ENCODE data around the gene SGMS1. TPM values are rescaled to one million over a fixed set of nuclear protein-coding genes. Genes with fewer than 3 reads are reported as not detected.
"Not testable (repeated sequence)": the region's sequence is repeated elsewhere in the genome, so short reads cannot be mapped to it uniquely, and the experiment has no call there.

Gene SGMS1
- 1 to 10 TPM; 7.5 to 9.0 TPM for total RNA-seq

GRCh38 chr10:50623663-50624412, at the start of gene SGMS1:
TSS of gene SGMS1 (minus strand) at chr10:50623956. CDS start at chr10:50344114, 279,842 bp downstream.
- Mint-ChIP-seq H3K4me1 (peaks cover 40% of the 10 kb centered on the region), H3K9me3 (ENCODE audit: low read depth) (no peaks in the 10 kb centered on the region), H3K4me3 (peak within 1 kb of the TSS; percentile 78), H3K27ac (peak within 1 kb of the TSS; percentile 91), H3K27me3 (no peaks in the 10 kb centered on the region), H3K36me3 (ENCODE audit: low read depth) (no peaks in the 10 kb centered on the region)
- DNase-seq = peak; percentile 87
- POLR2A ChIA-PET = interaction anchor here (0.7 to 1.5 kb wide), 6 partner anchors 13 to 967 kb away, joined by 3 to 4 read pairs (median 3); no protein-coding TSS in a partner anchor
- ATAC-seq = peak; percentile 43
- CTCF ChIA-PET = interaction anchor here (0.5 to 4.4 kb wide), 6 partner anchors 13 to 192 kb away, joined by 3 to 19 read pairs (median 6); no protein-coding TSS in a partner anchor
- intact Hi-C loops (cut with DNase I, micrococcal nuclease) = loop anchor here (1.0 to 5.0 kb wide), 8 partner anchors 12 to 1085 kb away; partner anchors contain the start of genes CSTF2T (in 1 of the 2) and ERCC6 (in 1 of the 2)

- H3K9me3 Mint-ChIP-seq (ENCODE audit: low read depth); CTCF ChIA-PET; H3K4me3 Mint-ChIP-seq; H3K36me3 Mint-ChIP-seq (ENCODE audit: low read depth); intact Hi-C loops (cut with DNase I, micrococcal nuclease); POLR2A ChIA-PET; H3K27me3 Mint-ChIP-seq: not testable (repeated sequence)
- ATAC-seq (peak; percentile 96), DNase-seq (peak; percentile 30)
- H3K27ac Mint-ChIP-seq = peak overlapping the region; percentile 83
- peaks cover 17% of the 10 kb centered on the region for H3K4me1 Mint-ChIP-seq
Measured at GRCh38 chr10:50672152-50672551, 48.4 kb upstream of the SGMS1 start.

- H3K4me3 Mint-ChIP-seq; ATAC-seq; CTCF ChIA-PET; H3K9me3 Mint-ChIP-seq (ENCODE audit: low read depth); POLR2A ChIA-PET; H3K36me3 Mint-ChIP-seq (ENCODE audit: low read depth); intact Hi-C loops (cut with DNase I, micrococcal nuclease); H3K27me3 Mint-ChIP-seq; DNase-seq: not testable (repeated sequence)
- H3K27ac Mint-ChIP-seq = peak overlapping the region; percentile 83
- peaks cover 17% of the 10 kb centered on the region for H3K4me1 Mint-ChIP-seq
Measured at GRCh38 chr10:50671645-50672044, 47.9 kb upstream of the SGMS1 start.

- H3K36me3 Mint-ChIP-seq (ENCODE audit: low read depth); H3K27me3 Mint-ChIP-seq; intact Hi-C loops (cut with DNase I, micrococcal nuclease); ATAC-seq; DNase-seq; CTCF ChIA-PET; H3K9me3 Mint-ChIP-seq (ENCODE audit: low read depth); POLR2A ChIA-PET; H3K4me3 Mint-ChIP-seq: not testable (repeated sequence)
- peaks cover 17% of the 10 kb centered on the region for H3K4me1 Mint-ChIP-seq
- H3K27ac Mint-ChIP-seq = peak overlapping the region; percentile 21
Measured at GRCh38 chr10:50669957-50670356, 46.2 kb upstream of the SGMS1 start.

- H3K9me3 Mint-ChIP-seq (ENCODE audit: low read depth); H3K36me3 Mint-ChIP-seq (ENCODE audit: low read depth); H3K27me3 Mint-ChIP-seq; POLR2A ChIA-PET; H3K4me3 Mint-ChIP-seq; ATAC-seq; intact Hi-C loops (cut with DNase I, micrococcal nuclease); H3K27ac Mint-ChIP-seq; DNase-seq: not testable (repeated sequence)
- H3K4me1 Mint-ChIP-seq = peaks cover 12% of the 10 kb centered on the region
- CTCF ChIA-PET = interaction anchor here (0.6 kb wide), 1 partner anchor 31 kb away, joined by 3 read pairs; no protein-coding TSS in a partner anchor
Measured at GRCh38 chr10:50667353-50667752, 43.6 kb upstream of the SGMS1 start.

GRCh38 chr10:50662420-50662819, 38.7 kb upstream of the SGMS1 start:
- H3K4me3 Mint-ChIP-seq; POLR2A ChIA-PET; DNase-seq; H3K36me3 Mint-ChIP-seq (ENCODE audit: low read depth); intact Hi-C loops (cut with DNase I, micrococcal nuclease); CTCF ChIA-PET; H3K9me3 Mint-ChIP-seq (ENCODE audit: low read depth); ATAC-seq; H3K27ac Mint-ChIP-seq; H3K27me3 Mint-ChIP-seq: not testable (repeated sequence)
- H3K4me1 Mint-ChIP-seq = peaks cover 20% of the 10 kb centered on the region

GRCh38 chr10:50661563-50661962, 37.8 kb upstream of the SGMS1 start:
- POLR2A ChIA-PET; DNase-seq; H3K27me3 Mint-ChIP-seq; CTCF ChIA-PET; ATAC-seq; H3K4me3 Mint-ChIP-seq; H3K36me3 Mint-ChIP-seq (ENCODE audit: low read depth); intact Hi-C loops (cut with DNase I, micrococcal nuclease); H3K27ac Mint-ChIP-seq; H3K9me3 Mint-ChIP-seq (ENCODE audit: low read depth): not testable (repeated sequence)
- peaks cover 20% of the 10 kb centered on the region for H3K4me1 Mint-ChIP-seq

GRCh38 chr10:50659865-50660730, 36.3 kb upstream of the SGMS1 start:
- Mint-ChIP-seq H3K4me1 (peaks cover 20% of the 10 kb centered on the region), H3K27ac (peak overlapping the region; percentile 85), H3K4me3 (peak overlapping the region; percentile 84)
- not testable (repeated sequence) for H3K9me3 Mint-ChIP-seq (ENCODE audit: low read depth); H3K27me3 Mint-ChIP-seq; H3K36me3 Mint-ChIP-seq (ENCODE audit: low read depth)
- ChIA-PET POLR2A (interaction anchor here (0.6 kb wide), 1 partner anchor 12 kb away, joined by 8 read pairs; no protein-coding TSS in a partner anchor), CTCF (interaction anchor here (0.6 to 1.4 kb wide), 7 partner anchors 11 to 107 kb away, joined by 3 to 4 read pairs (median 3); partner anchors contain the start of gene ASAH2B)
- ATAC-seq = peak; percentile 99
- intact Hi-C loops (cut with DNase I, micrococcal nuclease) = loop anchor here in 1 of 2 experiments (1.0 kb wide), 3 partner anchors 36 to 231 kb away; no protein-coding TSS in a partner anchor
- DNase-seq = peak; percentile 82

- DNase-seq = peak; percentile 8
- intact Hi-C loops (cut with DNase I, micrococcal nuclease); H3K9me3 Mint-ChIP-seq (ENCODE audit: low read depth); POLR2A ChIA-PET; H3K27me3 Mint-ChIP-seq; H3K36me3 Mint-ChIP-seq (ENCODE audit: low read depth); ATAC-seq: not testable (repeated sequence)
- Mint-ChIP-seq H3K27ac (peak overlapping the region; percentile 85), H3K4me3 (peak overlapping the region; percentile 84), H3K4me1 (peaks cover 20% of the 10 kb centered on the region)
- CTCF ChIA-PET = interaction anchor here (1.0 to 1.4 kb wide), 5 partner anchors 10 to 434 kb away, joined by 3 to 4 read pairs (median 3); partner anchors contain the start of gene ASAH2B
Measured at GRCh38 chr10:50659016-50659864, 35.5 kb upstream of the SGMS1 start.

GRCh38 chr10:50658165-50658564, 34.4 kb upstream of the SGMS1 start:
- CTCF ChIA-PET = no interaction called here
- peak overlapping the region; percentile 15 for H3K4me3 Mint-ChIP-seq
- H3K27me3 Mint-ChIP-seq = no peaks in the 10 kb centered on the region
- H3K36me3 Mint-ChIP-seq (ENCODE audit: low read depth) = peaks cover 2% of the 10 kb centered on the region
- ATAC-seq = no peak
- H3K27ac Mint-ChIP-seq = no peak overlapping the region
- no peaks in the 10 kb centered on the region for H3K9me3 Mint-ChIP-seq (ENCODE audit: low read depth)
- no peak for DNase-seq
- POLR2A ChIA-PET = no interaction called here
- H3K4me1 Mint-ChIP-seq = peaks cover 29% of the 10 kb centered on the region
- intact Hi-C loops (cut with DNase I, micrococcal nuclease) = no loop called here
